ENCODE data around the gene CFAP299. TPM values are rescaled to one million over a fixed set of nuclear protein-coding genes. Genes with fewer than 3 reads are reported as not detected.
"Not testable (repeated sequence)": the region's sequence is repeated elsewhere in the genome, so short reads cannot be mapped to it uniquely, and the experiment has no call there.

The CFAP299 gene
- total RNA-seq, 1 donor from 2014 or later, result not detected

GRCh38 chr4:80331693-80332092 lies 3.8 kb upstream of the CFAP299 start:
- DNase-seq (ENCODE audit: low spot score), result no peak

GRCh38 chr4:80333121-80333520 lies 2.4 kb upstream of the CFAP299 start:
- DNase-seq (ENCODE audit: low spot score), result no peak

- DNase-seq (ENCODE audit: low spot score), result no peak
Observed at GRCh38 chr4:80334568-80334967, 962 bp upstream of the CFAP299 start.

GRCh38 chr4:80335226-80335553 lies 340 bp upstream of the CFAP299 start:
- DNase-seq (ENCODE audit: low spot score), result no peak

- DNase-seq (ENCODE audit: low spot score), result no peak
Observed at GRCh38 chr4:80336582-80336981, 1.1 kb downstream of the CFAP299 start.

- DNase-seq (ENCODE audit: low spot score), result no peak
Observed at GRCh38 chr4:80340036-80340435, 4.5 kb downstream of the CFAP299 start.

- DNase-seq (ENCODE audit: low spot score), result not testable (repeated sequence)
Observed at GRCh38 chr4:80342684-80343083, 7.2 kb downstream of the CFAP299 start.

- DNase-seq (ENCODE audit: low spot score), result no peak
Observed at GRCh38 chr4:80343887-80344286, 8.4 kb downstream of the CFAP299 start.

- DNase-seq (ENCODE audit: low spot score), result no peak
Observed at GRCh38 chr4:80360084-80360483, 24.6 kb downstream of the CFAP299 start.

GRCh38 chr4:80360900-80361299 lies 25.4 kb downstream of the CFAP299 start:
- no peak for DNase-seq (ENCODE audit: low spot score)

- no peak for DNase-seq (ENCODE audit: low spot score)
Observed at GRCh38 chr4:80361329-80361900, 25.9 kb downstream of the CFAP299 start.

- no peak for DNase-seq (ENCODE audit: low spot score)
Observed at GRCh38 chr4:80362578-80363181, 27.1 kb downstream of the CFAP299 start.

- no peak for DNase-seq (ENCODE audit: low spot score)
Observed at GRCh38 chr4:80365928-80366327, 30.4 kb downstream of the CFAP299 start.

GRCh38 chr4:80367737-80368136 lies 32.2 kb downstream of the CFAP299 start:
- DNase-seq (ENCODE audit: low spot score), result no peak

GRCh38 chr4:80370635-80371034 lies 35.1 kb downstream of the CFAP299 start:
- no peak for DNase-seq (ENCODE audit: low spot score)

- DNase-seq (ENCODE audit: low spot score), result no peak
Observed at GRCh38 chr4:80371046-80371445, 35.5 kb downstream of the CFAP299 start.

- DNase-seq (ENCODE audit: low spot score), result no peak
Observed at GRCh38 chr4:80374180-80374579, 38.6 kb downstream of the CFAP299 start.

GRCh38 chr4:80382090-80382832 lies 46.7 kb downstream of the CFAP299 start:
- DNase-seq (ENCODE audit: low spot score), result no peak

GRCh38 chr4:80385397-80386280 lies 50.1 kb downstream of the CFAP299 start:
- no peak for DNase-seq (ENCODE audit: low spot score)

- no peak for DNase-seq (ENCODE audit: low spot score)
Observed at GRCh38 chr4:80386281-80386886, 50.9 kb downstream of the CFAP299 start.

Measured in mesenteric fat pad (tissue), 1 donor.